Measurements from ENCODE around the gene PRKCA.

- no peak for TF ChIP-seq POLR2A (IDR thresholded peaks at IDR 0.05; ENCODE audit: low read depth, low read length)
- TF ChIP-seq JUN (IDR thresholded peaks at IDR 0.05; ENCODE audit: borderline replicate concordance, insufficient read depth, insufficient read length, low read depth) = no peak
- no peak for TF ChIP-seq CTCF (IDR thresholded peaks at IDR 0.05; ENCODE audit: extremely low read depth in 1 of 2, insufficient read depth in 1 of 2, low read depth in 1 of 2, low read length in 2 of 2)
- no peak for TF ChIP-seq EZH2 (IDR thresholded peaks at IDR 0.05; ENCODE audit: borderline replicate concordance, low read depth, low read length, severe bottlenecking)
- no peak for TF ChIP-seq POLR2AphosphoS5 (IDR thresholded peaks at IDR 0.05; ENCODE audit: insufficient read depth, low read depth, low read length)
- TF ChIP-seq, protein P1, sequence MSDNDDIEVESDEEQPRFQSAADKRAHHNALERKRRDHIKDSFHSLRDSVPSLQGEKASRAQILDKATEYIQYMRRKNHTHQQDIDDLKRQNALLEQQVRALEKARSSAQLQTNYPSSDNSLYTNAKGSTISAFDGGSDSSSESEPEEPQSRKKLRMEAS (IDR thresholded peaks at IDR 0.05; ENCODE audit: insufficient read depth, insufficient read length) = no peak
- TF ChIP-seq MYC (IDR thresholded peaks at IDR 0.05; ENCODE audit: low read depth, low read length) = no peak
- no peak for TF ChIP-seq FOS (IDR thresholded peaks at IDR 0.05; ENCODE audit: borderline replicate concordance, insufficient read depth, low read length)
- no peak for TF ChIP-seq GATA2 (IDR thresholded peaks at IDR 0.05; ENCODE audit: insufficient read depth, insufficient read length, low read depth, low read length)
Measured at GRCh38 chr17:66443166-66443565, 140.8 kb downstream of the PRKCA start.

Measured in endothelial cell of umbilical vein (primary cell).